Endothelial cell of umbilical vein (primary cell): Measurements from ENCODE around the gene IL10RA. TPM values are rescaled to one million over a fixed set of nuclear protein-coding genes. Genes with fewer than 3 reads are reported as not detected.

ENCODE experiments used
- BruUV-seq: library from RNA; stranded (reverse); fragments of 400-500 nt; replicated peaks from 2 replicates; lab custom pipeline; 2021; lab: Mats Ljungman, UMichigan
- CTCF ChIA-PET: fragments of 300-600, 350-600 bp; sonication (Branson Sonifier 250); formaldehyde crosslinking; loops from one replicate; lab custom pipeline; 2021; ENCODE audit warnings: antibody characterized with exemption, inconsistent platforms; lab: Charles Lee
- POLR2A ChIA-PET: fragments of 300-600, 350-600 bp; sonication (Branson Sonifier 250); formaldehyde crosslinking; loops from one replicate; lab custom pipeline; 2021; ENCODE audit warnings: antibody characterized with exemption, inconsistent platforms; lab: Charles Lee
- DNase-seq: peaks from one replicate; pipeline ENCODE4 v3.0.0-alpha.2; 2011; ENCODE audit warnings: low read depth, low spot score
- FAIRE-seq: peaks from 2 replicates; lab custom pipeline; 2011; peaks lifted over from hg19 to GRCh38; lab: Jason Lieb, UNC
- H2AFZ ChIP-seq: 2 replicates; pipeline ENCODE4 v1.6.0; 2012; ENCODE audit warnings: low read depth, low read length, control low read depth, inconsistent platforms
- H3K27ac ChIP-seq: 2 replicates; pipeline ENCODE4 v1.5.1; 2011; ENCODE audit warnings: low read depth, mild to moderate bottlenecking, control low read depth, low read length, moderate library complexity; ENCODE audit not compliant: insufficient read depth
- H3K27me3 ChIP-seq, 2 experiments: 2 replicates each; pipeline versions ENCODE4 v1.6.0 to v1.6.1; 2011; ENCODE audit warnings: low read length in 2 of 2, mixed read lengths in 1 of 2; ENCODE audit not compliant: control insufficient read depth in 2 of 2, insufficient read depth in 2 of 2
- H3K36me3 ChIP-seq, 2 experiments: 2 replicates in 1 of 2; 3 replicates in 1 of 2; pipeline ENCODE4 v1.5.1; 2011; ENCODE audit warnings: low read length in 2 of 2, mild to moderate bottlenecking in 1 of 2, moderate library complexity in 1 of 2; ENCODE audit not compliant: control insufficient read depth in 2 of 2, insufficient read depth in 2 of 2; ENCODE audit errors: extremely low read depth in 1 of 2
- H3K4me1 ChIP-seq: 3 replicates; pipeline ENCODE4 v1.5.1; 2011; ENCODE audit warnings: mild to moderate bottlenecking, low read length; ENCODE audit not compliant: control insufficient read depth, insufficient read depth; ENCODE audit errors: extremely low read depth
- H3K4me2 ChIP-seq: 2 replicates; pipeline ENCODE4 v1.6.1; 2011; ENCODE audit warnings: low read length, control low read depth, mixed read lengths; ENCODE audit not compliant: insufficient read depth
- H3K4me3 ChIP-seq, 3 experiments: fragments of 200-600 bp in 1 of 3; sonication (generic), shearing (Covaris generic) in 1 of 3; replicated peaks in 1 of 3; 2 replicates each; pipeline ENCODE4 v1.5.1; 2011 to 2016; ENCODE audit warnings: control low read depth in 3 of 3, low read length in 3 of 3, mild to moderate bottlenecking in 2 of 3, inconsistent platforms in 1 of 3, low read depth in 1 of 3, moderate library complexity in 1 of 3; ENCODE audit not compliant: insufficient read depth in 1 of 3
- H3K79me2 ChIP-seq: 2 replicates; pipeline ENCODE4 v1.6.0; 2012; ENCODE audit warnings: low read length, inconsistent platforms; ENCODE audit not compliant: control insufficient read depth, insufficient read depth
- H3K9ac ChIP-seq: replicated peaks from 2 replicates; pipeline ENCODE3; 2011; ENCODE audit warnings: low read length, control low read depth; ENCODE audit not compliant: insufficient read depth; ENCODE audit errors: extremely low read depth
- H3K9me1 ChIP-seq: replicated peaks from 3 replicates; pipeline ENCODE4 v1.6.0; 2011; ENCODE audit warnings: mild to moderate bottlenecking, low read length; ENCODE audit not compliant: control insufficient read depth, insufficient read depth; ENCODE audit errors: extremely low read depth
- H3K9me3 ChIP-seq: replicated peaks from 2 replicates; pipeline ENCODE4 v1.5.1; 2012; ENCODE audit warnings: low read length, inconsistent platforms; ENCODE audit not compliant: control insufficient read depth, insufficient read depth
- H4K20me1 ChIP-seq: replicated peaks from 2 replicates; pipeline ENCODE3; 2011; ENCODE audit warnings: mild to moderate bottlenecking, low read length; ENCODE audit not compliant: control insufficient read depth, insufficient read depth; ENCODE audit errors: extremely low read depth
- CTCF ChIP-seq, 2 donors: IDR thresholded peaks; 1 replicate in 1 of 2; 2 replicates in 1 of 2; pipeline ENCODE4 v1.5.1; 2011; ENCODE audit warnings: low read length in 2 of 2, mild to moderate bottlenecking in 2 of 2, moderate library complexity in 2 of 2, control low read depth in 1 of 2, inconsistent platforms in 1 of 2, low read depth in 1 of 2; ENCODE audit not compliant: insufficient read depth in 1 of 2; ENCODE audit errors: extremely low read depth in 1 of 2
- EZH2 ChIP-seq: IDR thresholded peaks from 2 replicates; pipeline ENCODE4 v1.6.1; 2012; ENCODE audit warnings: borderline replicate concordance, low read depth, mild to moderate bottlenecking, moderate library complexity, low read length, inconsistent platforms; ENCODE audit not compliant: severe bottlenecking
- FOS ChIP-seq: IDR thresholded peaks from 2 replicates; pipeline ENCODE4 v1.6.1; 2011; ENCODE audit warnings: mild to moderate bottlenecking, low read length, moderate library complexity, borderline replicate concordance; ENCODE audit not compliant: insufficient read depth
- GATA2 ChIP-seq: IDR thresholded peaks from 2 replicates; pipeline ENCODE4 v1.7.0; 2011; ENCODE audit warnings: low read depth, mild to moderate bottlenecking, moderate library complexity, mixed read lengths, low read length; ENCODE audit not compliant: insufficient read length, insufficient read depth
- JUN ChIP-seq: IDR thresholded peaks from 2 replicates; pipeline ENCODE4 v1.6.1; 2011; ENCODE audit warnings: borderline replicate concordance, low read depth; ENCODE audit not compliant: insufficient read length, insufficient read depth
- MAX ChIP-seq: IDR thresholded peaks from 2 replicates; pipeline ENCODE4 v1.6.1; 2011; ENCODE audit not compliant: insufficient read depth, insufficient read length
- MYC ChIP-seq: IDR thresholded peaks from one replicate; pipeline ENCODE4 v1.6.1; 2011; ENCODE audit warnings: mild to moderate bottlenecking, low read depth, low read length
- POLR2A ChIP-seq: IDR thresholded peaks from 2 replicates; pipeline ENCODE4 v1.6.1; 2012; ENCODE audit warnings: low read depth, mild to moderate bottlenecking, control low read depth, low read length
- POLR2AphosphoS5 ChIP-seq: IDR thresholded peaks from 2 replicates; pipeline ENCODE4 v1.6.1; 2012; ENCODE audit warnings: low read depth, mild to moderate bottlenecking, control low read depth, low read length, moderate library complexity; ENCODE audit not compliant: insufficient read depth
- dilution Hi-C: fragments of 300-500 bp; cut with MboI; formaldehyde crosslinking; loops from one replicate; pipeline ENCODE4 v1.15.0; 2019; ENCODE audit warnings: low sequenced_read_pairs; ENCODE audit not compliant: extremely low pct_ligation_motif_present
- intact Hi-C: fragments of 100-400 bp; cut with micrococcal nuclease; formaldehyde crosslinking; loops from one replicate; pipeline ENCODE4 v1.10.0; 2022
- polyA plus RNA-seq, 4 experiments: library from polyadenylated mRNA; depleted of rRNA in 3 of 4; stranded (reverse) in 3 of 4; unstranded in 1 of 4; fragments of >200 nt; gene quantifications; 2 replicates each; pipeline versions ENCODE4 v1.2.1 to v1.2.3, GENCODE V29; 2011 to 2012; ENCODE audit warnings: missing spikeins in 1 of 4
- total RNA-seq: library from RNA; stranded (reverse); gene quantifications from 2 replicates; pipeline ENCODE4 v1.2.3, GENCODE V29; 2021

IL10RA gene
- total and polyA plus RNA-seq, 2 donors (not counting 3 experiments of a cell fraction or from before 2014, with no cell fraction given) = 0.04 TPM; not detected in 1

GRCh38 chr11:117972044-117972443 is 14.2 kb upstream of the IL10RA start:
- POLR2A ChIA-PET = no interaction called here

More at GRCh38 chr11:117972044-117972443, 14.2 kb upstream of the IL10RA start:
- peaks cover 28% of the 10 kb centered on the region for H3K4me1 ChIP-seq
- no peak overlapping the region for H3K4me2 ChIP-seq
- no peak overlapping the region for H3K9ac ChIP-seq
- no peak overlapping the region for H3K4me3 ChIP-seq
- no peaks in the 10 kb centered on the region for H3K9me3 ChIP-seq
- DNase-seq (no peak), FAIRE-seq (no peak)
- H2AFZ ChIP-seq = no peak overlapping the region
- CTCF ChIA-PET = interaction anchor here (1.1 to 4.1 kb wide), 3 partner anchors 11 to 128 kb away, joined by 3 to 32 read pairs (median 4); no protein-coding TSS in a partner anchor
- no peaks in the 10 kb centered on the region for H3K79me2 ChIP-seq
- TF ChIP-seq JUN (no peak), MYC (no peak), FOS (no peak), GATA2 (no peak), POLR2AphosphoS5 (no peak), POLR2A (no peak), CTCF (IDR thresholded peaks at IDR 0.05; ENCODE audit: extremely low read depth in 1 of 2, insufficient read depth in 1 of 2, low read depth in 1 of 2, low read length in 2 of 2) (no peak), MAX (no peak), EZH2 (no peak)
- no peaks in the 10 kb centered on the region for H4K20me1 ChIP-seq
- H3K27me3 ChIP-seq = peaks cover 0 to 2% of the 10 kb centered on the region in 2 experiments
- H3K27ac ChIP-seq = no peak overlapping the region
- intact Hi-C loops (loop anchor here (2.0 kb wide), 1 partner anchor 27 kb away; no protein-coding TSS in a partner anchor), dilution Hi-C loops (no loop called here)
- BruUV-seq = no TSS peak
- H3K36me3 ChIP-seq = no peaks in the 10 kb centered on the region
- H3K9me1 ChIP-seq = no peaks in the 10 kb centered on the region
